ENCODE data around the gene FBXW7.

FBXW7 gene

GRCh38 chr4:152510349-152511147 is 25.3 kb downstream of the FBXW7 start:
- no peak for DNase-seq (ENCODE audit: low read depth in 2 of 2)

- DNase-seq (ENCODE audit: low read depth in 2 of 2) = no peak
These were observed 26.2 kb downstream of the FBXW7 start for GRCh38 chr4:152509595-152510225.

- DNase-seq (ENCODE audit: low read depth in 2 of 2) = no peak
These were observed 27.1 kb downstream of the FBXW7 start for GRCh38 chr4:152508818-152509217.

- DNase-seq (ENCODE audit: low read depth in 2 of 2) = no peak
These were observed 27.5 kb downstream of the FBXW7 start for GRCh38 chr4:152508386-152508785.

GRCh38 chr4:152503653-152504290 is 32.1 kb downstream of the FBXW7 start:
- DNase-seq (ENCODE audit: low read depth in 2 of 2) = no peak

GRCh38 chr4:152501846-152502536 is 33.9 kb downstream of the FBXW7 start:
- no peak for DNase-seq (ENCODE audit: low read depth in 2 of 2)

- DNase-seq (ENCODE audit: low read depth in 2 of 2) = peak in 1 of 2 donors; percentile 67
These were observed 35.0 kb downstream of the FBXW7 start for GRCh38 chr4:152500800-152501434.

- DNase-seq (ENCODE audit: low read depth in 2 of 2) = no peak
These were observed 35.6 kb downstream of the FBXW7 start for GRCh38 chr4:152500275-152500674.

GRCh38 chr4:152499344-152499743 is 36.5 kb downstream of the FBXW7 start:
- DNase-seq (ENCODE audit: low read depth in 2 of 2) = no peak

GRCh38 chr4:152494020-152494419 is 41.9 kb downstream of the FBXW7 start:
- no peak for DNase-seq (ENCODE audit: low read depth in 2 of 2)

- DNase-seq (ENCODE audit: low read depth in 2 of 2) = no peak
These were observed 47.6 kb downstream of the FBXW7 start for GRCh38 chr4:152488246-152488645.

- DNase-seq (ENCODE audit: low read depth in 2 of 2) = no peak
These were observed 49.2 kb downstream of the FBXW7 start for GRCh38 chr4:152486429-152487389.

GRCh38 chr4:152485726-152486276 is 50.1 kb downstream of the FBXW7 start:
- DNase-seq (ENCODE audit: low read depth in 2 of 2) = peak in 1 of 2 donors; percentile 18

GRCh38 chr4:152482211-152482610 is 53.7 kb downstream of the FBXW7 start:
- DNase-seq (ENCODE audit: low read depth in 2 of 2) = no peak

GRCh38 chr4:152480901-152481300 is 55.0 kb downstream of the FBXW7 start:
- DNase-seq (ENCODE audit: low read depth in 2 of 2) = no peak

- DNase-seq (ENCODE audit: low read depth in 2 of 2) = no peak
These were observed 55.6 kb downstream of the FBXW7 start for GRCh38 chr4:152480326-152480725.

- DNase-seq (ENCODE audit: low read depth in 2 of 2) = no peak
These were observed 56.4 kb downstream of the FBXW7 start for GRCh38 chr4:152479428-152480026.

GRCh38 chr4:152478461-152479237 is 57.2 kb downstream of the FBXW7 start:
- no peak for DNase-seq (ENCODE audit: low read depth in 2 of 2)

GRCh38 chr4:152476796-152477195 is 59.1 kb downstream of the FBXW7 start:
- DNase-seq (ENCODE audit: low read depth in 2 of 2) = no peak
